HG02623 (cell line): Measurements from ENCODE around the gene FATE1.

Experiments
- ATAC-seq: cut with Tn5 transposase; IDR thresholded peaks from one replicate; pipeline ENCODE4 v1.9.1; 2021; ENCODE audit warnings: moderate library complexity; ENCODE audit not compliant: unreplicated experiment

Gene FATE1

DNA sequence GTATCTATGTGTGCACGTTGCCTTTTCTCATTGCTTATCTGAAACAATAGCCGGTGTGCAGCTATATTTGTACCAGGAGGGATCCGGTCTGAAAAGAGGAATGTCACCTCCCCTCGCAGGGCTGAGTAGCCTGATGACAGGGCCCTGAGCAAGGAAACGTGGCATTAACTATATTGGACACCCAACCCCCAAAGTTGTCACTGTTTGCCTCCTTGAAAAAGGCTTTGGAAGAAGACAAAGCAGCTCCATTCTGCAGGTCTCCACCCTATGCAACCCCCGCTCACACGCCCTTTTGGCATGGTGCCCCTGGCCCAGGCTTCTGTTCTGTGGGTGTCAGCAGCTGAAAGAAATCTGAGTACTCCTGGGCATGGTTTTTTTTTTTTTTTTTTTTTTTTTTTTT, 12.3 kb upstream of the FATE1 start:
- ATAC-seq: no peak

DNA sequence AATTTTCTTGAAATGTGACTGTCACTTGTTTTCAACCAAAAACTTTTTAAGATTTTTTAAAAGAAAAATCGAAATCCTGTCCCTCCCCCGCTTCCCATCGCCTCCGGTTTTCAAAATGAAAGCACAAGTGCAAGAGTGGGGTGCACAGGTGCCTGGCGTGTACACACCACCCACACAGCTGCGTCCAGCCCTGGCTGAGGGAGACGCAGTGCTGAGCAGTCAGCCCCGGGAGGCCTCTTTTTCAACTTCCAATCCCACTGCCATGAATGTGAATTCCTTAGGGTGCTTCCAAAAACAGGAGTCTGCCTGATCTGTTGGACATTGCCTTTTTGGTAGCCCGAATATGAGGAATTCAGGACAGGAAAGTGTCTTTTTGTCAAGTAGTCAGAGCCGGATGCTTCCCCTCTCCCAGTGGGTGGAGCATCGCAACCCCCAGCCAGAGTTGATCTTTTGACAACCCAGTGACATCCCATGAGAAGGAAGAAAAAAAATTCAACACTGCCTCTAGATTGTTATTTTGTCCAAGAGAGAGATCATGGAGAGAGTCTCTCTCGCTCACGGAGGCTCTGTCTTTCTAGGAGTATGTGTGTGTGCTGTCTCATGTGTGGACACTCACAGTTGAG, 11.7 kb upstream of the FATE1 start:
- ATAC-seq: no peak

DNA sequence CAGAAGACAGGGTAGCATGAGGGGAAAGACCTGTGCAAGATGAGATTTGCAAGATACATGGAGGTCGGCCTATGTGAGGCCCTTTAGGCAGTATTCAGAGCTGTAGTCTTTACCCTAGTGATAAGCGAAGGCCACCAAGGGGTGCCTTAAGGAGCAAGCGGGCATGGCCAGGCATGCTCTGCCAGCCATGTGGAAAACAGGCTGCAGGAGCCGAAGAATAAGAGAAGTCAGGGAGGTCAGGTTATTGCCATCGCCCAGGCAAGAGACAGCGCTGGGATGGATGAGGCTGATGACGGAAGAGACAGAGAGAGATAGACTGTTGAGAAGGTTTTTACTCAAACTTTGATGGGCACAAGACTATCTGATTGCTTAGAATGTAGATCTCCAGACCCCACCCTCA, 7.0 kb upstream of the FATE1 start:
- no peak for ATAC-seq

DNA sequence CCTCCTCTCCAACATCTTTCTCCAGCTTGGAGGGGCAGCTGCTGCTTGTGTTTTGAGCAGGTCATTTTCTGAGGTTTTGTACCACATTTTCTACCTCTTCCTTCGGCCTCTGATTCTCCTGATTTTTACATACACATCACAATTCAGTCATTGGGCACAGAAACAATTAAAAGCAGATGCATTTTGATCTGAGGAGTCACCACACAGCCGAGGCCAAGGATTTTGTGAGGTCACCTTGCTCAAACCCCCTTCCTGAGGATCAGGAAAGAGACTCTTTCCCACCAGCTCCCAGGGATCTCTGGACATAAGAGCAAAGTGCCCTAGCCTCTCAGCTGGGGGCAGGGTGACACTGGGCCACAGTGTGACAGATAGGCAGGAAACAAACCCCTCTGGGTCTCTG, 5.4 kb upstream of the FATE1 start:
- no peak for ATAC-seq

DNA sequence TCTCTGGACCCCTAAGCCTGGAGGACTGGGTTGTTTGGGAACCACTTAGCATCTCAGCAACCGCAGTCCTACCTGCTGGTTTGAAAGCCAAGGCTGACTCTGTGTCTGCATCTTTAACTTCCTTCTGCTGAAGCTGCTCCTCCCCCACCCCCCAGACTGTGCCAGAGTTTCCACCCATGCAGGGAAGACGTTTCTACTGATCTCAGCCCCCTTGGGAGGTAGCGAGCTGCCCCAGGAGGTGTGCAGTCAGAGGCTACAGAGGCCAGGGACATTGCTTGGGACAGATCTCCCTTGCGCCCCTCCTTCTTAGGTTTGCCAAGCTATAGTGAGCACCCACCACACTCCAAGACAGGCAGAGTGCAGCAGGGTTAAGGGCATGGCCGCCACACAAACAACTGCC, 4.7 kb upstream of the FATE1 start:
- ATAC-seq: no peak

DNA sequence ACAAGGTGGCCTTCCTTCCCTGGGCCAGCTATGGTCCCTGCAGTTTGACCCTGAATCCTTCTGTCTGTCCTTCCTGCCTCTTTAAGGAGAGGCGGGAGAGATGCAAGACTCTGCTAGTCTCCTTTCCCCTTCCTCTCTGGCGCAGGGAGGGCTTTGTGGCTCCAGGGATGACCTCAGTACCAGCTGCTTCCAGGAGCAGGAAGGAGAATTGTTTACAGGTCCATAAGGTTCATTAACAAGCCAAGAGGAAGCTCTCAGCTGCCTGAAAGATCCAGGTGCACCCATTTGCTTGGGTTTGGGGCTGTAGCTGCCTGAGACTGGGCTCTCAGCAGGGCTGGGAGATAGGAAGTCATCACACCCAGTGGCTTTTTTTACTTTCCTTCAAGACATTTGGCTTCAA, 4.0 kb upstream of the FATE1 start:
- ATAC-seq: no peak

DNA sequence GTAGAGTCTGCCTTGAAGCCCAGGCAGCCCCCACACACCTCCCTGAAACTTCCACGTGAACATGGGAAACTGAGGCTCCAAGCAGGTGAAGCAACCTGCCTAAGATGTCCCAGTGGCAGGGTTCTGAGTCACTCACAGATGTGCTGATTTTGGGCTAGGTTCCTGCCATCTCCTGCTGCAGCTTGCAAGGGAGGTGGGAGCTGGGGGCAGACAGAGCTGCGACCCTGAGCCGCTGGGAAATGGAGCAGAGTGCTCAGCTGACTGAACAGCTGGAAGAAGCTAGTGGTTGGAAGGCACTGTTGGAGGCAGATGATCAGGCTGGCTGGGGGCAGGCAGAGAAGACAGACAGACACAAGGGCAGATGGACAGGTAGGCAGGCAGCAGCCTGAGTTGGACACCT, 3.6 kb upstream of the FATE1 start:
- ATAC-seq: no peak

DNA sequence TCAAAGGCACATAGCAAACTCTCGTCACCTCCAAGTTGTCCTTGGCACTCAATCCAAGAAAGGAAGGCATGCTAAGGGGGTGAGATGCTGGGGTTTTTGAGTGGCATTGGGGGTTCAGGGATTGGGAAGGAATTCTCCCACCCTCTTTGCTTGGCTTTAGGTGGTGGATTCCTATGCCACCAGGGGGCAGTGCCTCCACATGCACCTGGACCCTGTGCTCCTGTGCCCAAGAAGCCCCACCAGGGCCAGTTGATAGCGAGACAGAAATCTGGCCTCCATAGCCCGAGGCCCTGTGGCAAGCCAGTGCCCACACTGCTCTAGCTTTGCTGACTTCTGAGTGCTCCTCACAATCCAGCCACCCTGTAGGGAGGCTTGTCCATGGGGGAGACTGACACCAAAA, 2.0 kb upstream of the FATE1 start:
- no peak for ATAC-seq

DNA sequence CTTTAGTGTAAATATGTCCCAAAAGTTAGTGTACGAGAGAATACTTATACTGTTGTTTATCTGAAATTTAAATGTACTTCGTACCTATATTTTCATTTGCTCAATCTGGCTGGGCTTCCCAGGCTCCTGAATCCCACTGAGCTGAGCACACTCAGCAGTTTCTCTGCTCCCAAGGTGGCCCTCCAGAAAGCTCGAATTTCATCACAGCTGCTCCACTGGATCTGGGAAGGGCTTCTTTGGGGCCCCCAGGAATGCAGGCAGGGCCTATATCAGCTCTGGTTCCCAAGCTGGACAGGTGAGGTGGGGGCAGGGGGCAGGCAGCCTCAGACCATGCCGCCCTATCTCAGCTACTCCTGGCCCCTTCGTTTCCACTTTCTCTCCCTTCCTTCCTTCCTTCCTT, 1.5 kb upstream of the FATE1 start:
- ATAC-seq: no peak

DNA sequence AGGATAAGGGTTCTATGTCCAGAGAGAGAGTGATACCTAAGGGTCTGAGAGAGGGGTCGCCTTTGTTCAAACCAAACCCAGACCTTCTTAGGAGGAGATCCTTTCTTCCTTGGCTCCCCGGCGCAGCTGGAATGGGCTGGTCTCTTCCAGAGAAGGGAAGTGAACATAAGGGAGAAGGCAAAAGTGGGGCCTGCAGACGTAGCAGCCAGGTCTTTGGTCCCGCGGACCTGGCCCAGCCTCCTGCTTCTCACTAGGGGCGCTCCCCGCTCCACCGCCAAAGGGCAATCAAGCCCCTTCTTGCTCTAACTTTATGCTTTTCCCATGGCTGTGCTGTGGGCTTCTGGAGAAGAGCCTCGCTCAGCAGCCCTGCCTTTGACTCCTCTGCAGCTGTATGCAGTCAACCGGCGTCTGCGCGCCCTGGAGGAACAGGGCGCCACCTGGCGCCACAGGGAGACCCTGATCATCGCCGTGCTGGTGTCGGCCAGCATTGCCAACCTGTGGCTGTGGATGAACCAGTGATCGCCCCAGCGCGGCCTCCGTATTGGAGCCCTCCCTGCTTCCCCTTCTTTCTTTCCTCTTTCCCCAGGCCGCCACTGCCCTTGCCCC, 6.5 kb downstream of the FATE1 start:
- no peak for ATAC-seq

DNA sequence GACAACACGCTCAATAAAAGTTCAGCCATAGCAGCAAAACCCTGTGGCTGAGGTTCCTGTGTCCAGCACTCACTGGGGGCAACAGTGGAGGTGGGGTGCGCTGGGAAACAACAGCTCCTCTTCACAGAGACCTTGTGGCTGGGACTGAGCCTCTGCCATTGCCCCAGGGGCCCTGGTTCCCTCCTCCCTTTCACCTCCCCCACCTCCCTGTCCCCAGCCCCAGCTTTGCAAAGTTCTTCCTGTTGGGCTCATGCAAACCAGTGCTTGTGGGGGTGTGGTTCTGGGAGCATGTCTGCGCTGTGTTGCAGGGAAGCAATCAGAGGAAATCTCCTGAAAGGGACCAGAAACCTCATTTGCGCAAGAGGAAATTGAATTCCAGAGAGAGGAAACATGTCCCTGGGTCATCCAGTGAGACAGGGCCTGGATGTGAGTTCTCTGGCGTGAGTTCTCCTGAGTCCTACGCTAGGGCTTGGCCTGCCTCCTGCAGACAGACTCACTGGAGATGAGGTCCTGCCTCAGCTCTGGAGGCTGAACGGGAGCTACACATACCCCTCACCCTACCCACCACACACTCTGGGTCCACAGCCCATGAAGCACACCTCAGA, 7.4 kb downstream of the FATE1 start:
- no peak for ATAC-seq

DNA sequence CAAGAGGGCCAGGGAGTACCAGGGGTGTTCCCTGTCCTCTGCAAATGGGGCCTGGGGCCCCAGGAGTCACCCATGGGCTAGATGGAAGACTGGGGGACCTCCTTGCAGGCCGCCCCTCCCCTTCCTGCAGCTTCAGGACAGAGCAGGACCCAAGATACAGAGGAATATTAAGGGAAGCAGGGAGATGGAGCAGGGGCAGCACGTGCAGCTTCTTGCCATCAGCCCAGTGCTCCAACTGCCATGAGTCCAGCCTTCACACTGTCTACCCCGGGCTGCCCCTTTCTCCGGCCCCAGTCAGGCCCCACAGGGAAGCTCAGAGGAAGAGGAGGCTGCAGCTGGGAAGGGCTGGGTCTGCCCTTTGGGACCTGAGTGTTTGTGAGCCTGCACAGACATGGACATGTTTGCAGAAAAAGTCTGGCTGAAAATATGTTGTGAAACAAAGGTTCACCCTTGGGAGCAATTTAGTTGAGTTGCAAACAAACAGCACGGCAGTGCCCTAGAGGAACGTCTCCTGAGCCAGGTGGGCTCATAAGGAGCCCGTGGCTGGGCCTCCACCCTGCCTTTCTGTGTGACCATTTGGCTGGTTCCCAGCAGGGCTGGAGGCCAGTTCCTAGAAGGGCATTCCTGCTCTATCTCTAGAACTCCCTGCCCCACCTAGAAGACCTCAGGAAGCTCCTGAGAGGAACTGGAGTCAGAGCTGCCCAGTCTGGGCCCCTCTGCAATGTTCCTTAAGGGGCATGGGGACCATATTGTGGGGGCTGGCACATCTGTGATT, 8.9 kb downstream of the FATE1 start:
- ATAC-seq: no peak

DNA sequence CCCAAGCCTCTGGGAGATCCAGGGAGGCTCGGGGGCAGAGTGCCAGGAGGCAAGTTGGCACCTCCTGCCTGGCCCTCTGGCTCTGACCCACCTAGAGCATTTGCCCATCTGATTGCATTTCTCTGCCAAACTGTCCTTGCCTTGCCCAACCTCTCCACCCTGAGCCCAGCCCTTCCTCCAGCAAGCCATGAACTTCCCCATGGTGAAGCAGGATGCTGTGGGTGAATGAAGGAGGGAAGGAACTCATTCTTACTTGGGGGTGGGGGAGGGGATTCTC, 9.4 kb downstream of the FATE1 start:
- no peak for ATAC-seq

DNA sequence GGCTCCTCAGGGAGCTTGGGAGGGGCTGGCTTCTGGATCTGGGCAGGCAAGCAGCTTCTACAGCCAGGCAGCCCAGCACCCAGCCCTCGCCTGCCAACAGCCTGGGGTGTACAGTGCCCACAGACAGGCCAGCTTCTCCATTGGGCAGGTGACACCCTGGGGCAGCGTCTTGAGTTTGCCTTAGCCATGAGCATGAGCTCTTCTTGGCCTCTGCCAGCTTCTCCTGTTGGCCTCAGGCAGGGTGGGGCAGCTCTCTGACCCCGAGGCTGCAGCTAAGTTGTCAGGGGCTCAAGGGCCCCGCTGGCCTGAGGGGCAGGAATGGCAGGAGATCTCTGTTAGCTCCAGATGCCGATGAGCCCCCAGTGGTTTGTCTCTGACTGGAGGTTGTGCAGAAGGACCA, 10.9 kb downstream of the FATE1 start:
- no peak for ATAC-seq

DNA sequence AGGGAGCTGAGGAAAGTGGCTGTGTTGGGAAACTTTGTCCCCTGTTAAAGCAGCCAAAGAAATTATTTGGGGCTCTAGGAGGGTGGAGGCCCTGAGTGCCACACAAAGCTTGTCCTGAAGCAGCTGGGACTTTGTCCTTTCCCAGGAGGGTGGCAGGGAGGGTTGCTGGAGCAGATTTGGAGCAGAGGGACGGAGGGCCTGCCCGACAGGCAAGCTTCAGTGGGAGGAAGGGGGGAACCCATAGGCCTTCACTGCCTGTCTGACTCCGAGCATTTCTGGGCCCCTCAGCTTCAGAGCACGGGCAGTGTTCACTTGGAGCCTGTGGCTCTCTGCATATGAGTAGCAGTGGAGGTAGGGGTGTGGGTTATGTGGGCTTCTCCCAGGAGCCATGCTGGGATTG, 11.5 kb downstream of the FATE1 start:
- no peak for ATAC-seq

DNA sequence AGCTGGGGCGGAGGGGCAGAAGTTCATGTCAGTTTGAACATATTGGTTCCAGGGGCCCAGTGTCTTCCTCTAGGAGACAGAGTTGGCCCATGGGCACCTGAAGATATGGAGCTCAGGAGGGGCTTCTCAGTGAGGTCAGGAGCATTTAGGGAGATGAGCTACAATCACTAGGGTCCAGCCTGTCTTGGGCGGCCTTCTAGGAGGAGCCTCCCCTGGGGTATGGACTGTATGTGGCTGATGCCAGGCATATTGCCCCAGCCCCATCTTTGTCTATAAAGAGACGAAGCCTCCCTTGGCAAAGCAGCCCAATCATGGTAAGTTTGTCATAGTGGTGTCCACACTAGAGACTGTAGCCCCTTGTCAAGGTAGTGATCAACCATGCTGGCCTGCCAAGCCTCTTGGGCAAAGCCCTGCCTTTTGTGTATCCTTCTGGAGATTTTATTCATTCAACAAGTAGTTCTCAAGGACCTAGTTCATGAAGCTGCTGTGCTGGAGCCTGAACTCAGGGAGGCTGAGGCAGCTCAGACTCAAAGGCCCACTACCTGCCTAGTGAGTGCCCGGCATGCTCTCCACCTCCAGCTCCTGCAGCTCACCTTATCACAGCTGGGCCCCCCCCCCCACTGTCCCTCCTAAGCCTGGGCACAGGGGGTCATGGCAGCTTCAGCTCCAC, 13.4 kb downstream of the FATE1 start:
- ATAC-seq: no peak

DNA sequence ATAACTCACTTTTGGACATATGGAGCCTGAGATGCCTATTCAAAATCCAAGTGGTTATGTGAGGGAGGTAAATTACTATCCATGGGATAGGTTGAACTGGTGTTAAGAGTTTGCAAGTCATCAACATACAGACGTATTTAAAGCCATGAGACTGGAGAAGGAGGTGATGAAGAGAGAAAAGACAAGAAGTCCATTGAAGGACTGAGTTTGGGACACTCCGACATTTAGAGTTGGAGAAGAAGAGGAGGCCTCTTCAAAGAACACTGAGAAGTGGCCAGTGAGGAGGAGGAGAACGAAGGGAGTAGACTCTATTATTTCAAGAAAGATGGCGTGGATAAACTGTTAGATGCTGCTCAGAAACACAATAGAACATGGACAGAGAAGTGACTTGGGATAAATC, 18.6 kb downstream of the FATE1 start, which contains the start of gene CNGA2:
Gene CNGA2, plus strand, starts transcription at position 301 of the 400 bp plus-strand sequence. CDS start 3,738 bp downstream, outside the sequence.
- ATAC-seq: no peak

DNA sequence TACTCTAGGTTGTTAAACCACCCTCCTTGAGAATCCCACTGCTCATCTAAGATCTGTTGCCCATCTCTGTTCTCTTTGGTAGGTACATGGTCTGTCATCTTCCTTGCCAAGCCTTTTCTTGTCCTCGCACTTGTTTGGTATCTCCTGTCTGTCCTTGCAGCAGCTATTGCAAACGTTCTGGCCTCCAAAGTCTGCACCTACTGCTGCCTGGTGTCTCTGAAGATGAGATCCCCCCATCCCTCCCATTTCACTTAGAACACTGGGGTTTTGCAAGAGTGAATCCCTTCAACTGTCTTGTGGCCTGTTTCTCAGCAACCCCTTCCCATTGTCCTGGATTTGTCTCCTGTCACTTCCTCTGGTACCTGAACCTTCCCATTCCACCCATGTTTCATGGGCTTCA, 19.4 kb downstream of the FATE1 start:
- no peak for ATAC-seq

DNA sequence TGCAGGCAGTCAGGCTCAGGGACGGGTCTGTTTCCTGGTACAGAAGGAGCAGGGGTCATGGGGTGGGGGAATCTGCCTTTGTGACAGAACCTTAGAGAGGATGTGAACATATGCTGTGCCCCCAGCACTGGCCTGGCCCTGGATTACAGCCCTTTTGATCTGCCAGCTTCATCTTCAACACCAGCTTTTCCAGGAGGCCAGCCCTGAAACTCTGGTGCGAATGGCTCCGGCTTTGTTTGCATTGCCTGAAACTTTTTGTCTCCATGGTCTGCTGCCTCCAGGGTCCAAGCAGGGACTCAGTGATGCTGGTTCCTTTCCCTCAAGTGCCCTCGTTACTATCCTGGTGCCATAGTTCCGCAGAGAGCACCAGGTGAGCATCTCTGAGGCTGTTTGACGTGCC, 20.9 kb downstream of the FATE1 start:
- ATAC-seq: no peak

DNA sequence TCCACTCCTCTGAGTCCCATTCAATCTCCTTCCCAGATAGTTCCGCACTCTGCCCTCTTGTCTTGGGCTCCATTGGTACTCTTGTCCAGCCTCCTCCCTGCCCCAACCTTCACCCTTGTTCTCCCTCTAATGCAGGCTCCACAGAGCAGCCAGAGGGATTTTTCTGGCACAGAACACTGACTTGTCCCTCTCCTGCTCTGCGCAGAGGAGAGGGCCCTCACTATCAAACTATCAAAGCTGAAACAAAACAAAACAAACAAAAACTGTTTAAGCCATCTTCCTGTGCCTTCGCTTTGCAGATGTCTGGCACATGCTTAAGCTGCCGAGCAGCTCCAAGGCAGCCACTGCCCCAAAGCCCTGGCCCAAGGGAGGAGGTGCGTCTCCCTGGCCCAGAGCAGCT, 21.7 kb downstream of the FATE1 start:
- ATAC-seq: no peak

DNA sequence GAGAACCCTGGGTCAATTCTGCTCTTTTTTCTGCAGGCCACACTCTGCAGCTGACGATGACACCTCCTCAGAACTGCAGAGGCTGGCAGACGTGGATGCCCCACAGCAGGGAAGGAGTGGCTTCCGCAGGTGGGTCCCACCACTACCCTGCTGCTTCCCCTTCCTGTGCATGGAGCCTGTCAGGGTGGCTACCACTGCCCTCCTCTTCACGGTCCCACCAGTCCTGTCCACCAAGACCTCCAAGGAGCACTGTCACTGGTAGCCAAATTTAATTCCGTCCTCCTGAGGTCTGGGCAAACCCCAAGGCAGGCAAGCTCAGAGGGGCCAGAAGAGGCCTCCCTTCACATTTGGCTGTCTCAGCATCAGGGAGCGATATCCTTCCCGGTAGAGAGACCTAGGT, 22.9 kb downstream of the FATE1 start:
- no peak for ATAC-seq

DNA sequence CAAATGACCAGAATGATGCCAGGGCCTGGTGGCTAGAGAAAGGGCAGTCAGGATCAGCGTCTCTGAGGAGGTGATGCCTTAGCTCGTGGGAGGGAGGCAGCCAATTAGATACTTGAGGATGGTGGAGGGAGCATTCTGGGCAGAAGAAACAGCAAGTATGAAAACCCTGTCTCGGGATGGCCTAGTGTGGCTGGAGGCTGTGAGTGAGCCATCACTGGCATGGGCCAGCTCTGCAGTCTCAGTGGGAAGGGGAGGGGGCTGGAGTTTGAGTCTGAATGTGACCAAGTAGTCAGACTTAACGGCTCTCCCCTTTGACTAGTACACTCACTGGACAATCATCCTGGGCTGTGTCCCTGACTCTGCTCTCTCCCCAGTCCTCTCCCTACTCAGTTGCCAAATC, 25.8 kb downstream of the FATE1 start:
- ATAC-seq: no peak
